Measurements from ENCODE around the gene EDN1. TPM values are rescaled to one million over a fixed set of nuclear protein-coding genes. Genes with fewer than 3 reads are reported as not detected.

The EDN1 gene
- total RNA-seq, 3 donors from 2014 or later (not counting 1 experiment from before 2014, with no cell fraction given), result 0.63 to 1.5 (median 0.71) TPM

GRCh38 chr6:12339022-12339421, 48.9 kb downstream of the EDN1 start:
- WGBS (ENCODE audit: insufficient coverage), result 100% methylated on average over 2 of the region's 3 CpGs
- no peak for ATAC-seq
- peaks cover 6 to 7% of the 10 kb centered on the region in 2 donors for H3K27me3 Mint-ChIP-seq (ENCODE audit: low read depth in 2 of 2)
- no peaks in the 10 kb centered on the region for H3K9me3 Mint-ChIP-seq
- H3K36me3 Mint-ChIP-seq, result no peaks in the 10 kb centered on the region
- intact Hi-C loops (cut with micrococcal nuclease), result no loop called here
- no peak overlapping the region for H3K4me3 ChIP-seq (ENCODE audit: low read length)
- H3K36me3 ChIP-seq (ENCODE audit: control insufficient read depth, insufficient read depth, low read length), result no peaks in the 10 kb centered on the region
- no peak for TF ChIP-seq CTCF (IDR thresholded peaks at IDR 0.05)
- H3K27ac ChIP-seq (ENCODE audit: low read length), result no peak overlapping the region
- no peak overlapping the region for H3K4me3 Mint-ChIP-seq
- no peaks in the 10 kb centered on the region for H3K27me3 ChIP-seq (ENCODE audit: control insufficient read depth, insufficient read depth, low read length)
- no peaks in the 10 kb centered on the region for H3K4me1 Mint-ChIP-seq
- no peaks in the 10 kb centered on the region for H3K9me3 ChIP-seq (ENCODE audit: control insufficient read depth, insufficient read depth, low read length)
- H3K4me1 ChIP-seq (ENCODE audit: control insufficient read depth, insufficient read depth, low read length), result no peaks in the 10 kb centered on the region
- no peak overlapping the region for H3K27ac Mint-ChIP-seq
- no peak for DNase-seq

- Histone ChIP-seq H3K9me3 (ENCODE audit: control insufficient read depth, insufficient read depth, low read length) (no peaks in the 10 kb centered on the region), H3K27me3 (ENCODE audit: control insufficient read depth, insufficient read depth, low read length) (no peaks in the 10 kb centered on the region), H3K4me3 (ENCODE audit: low read length) (no peak overlapping the region), H3K36me3 (ENCODE audit: control insufficient read depth, insufficient read depth, low read length) (no peaks in the 10 kb centered on the region), H3K4me1 (ENCODE audit: control insufficient read depth, insufficient read depth, low read length) (no peaks in the 10 kb centered on the region), H3K27ac (ENCODE audit: low read length) (no peak overlapping the region)
- Mint-ChIP-seq H3K27ac (no peak overlapping the region), H3K36me3 (no peaks in the 10 kb centered on the region), H3K4me1 (no peaks in the 10 kb centered on the region), H3K27me3 (ENCODE audit: low read depth in 2 of 2) (peaks cover 0 to 3% of the 10 kb centered on the region in 2 donors), H3K4me3 (no peak overlapping the region), H3K9me3 (no peaks in the 10 kb centered on the region)
- intact Hi-C loops (cut with micrococcal nuclease), result no loop called here
- no peak for TF ChIP-seq CTCF (IDR thresholded peaks at IDR 0.05)
- DNase-seq (no peak), ATAC-seq (no peak)
- WGBS (ENCODE audit: insufficient coverage), result 92% methylated on average over 11 of the region's 12 CpGs
Observed at GRCh38 chr6:12339808-12340487, 49.8 kb downstream of the EDN1 start.

- Mint-ChIP-seq H3K27me3 (ENCODE audit: low read depth in 2 of 2) (peaks cover 0 to 3% of the 10 kb centered on the region in 2 donors), H3K27ac (no peak overlapping the region), H3K4me3 (no peak overlapping the region), H3K36me3 (no peaks in the 10 kb centered on the region), H3K4me1 (no peaks in the 10 kb centered on the region), H3K9me3 (no peaks in the 10 kb centered on the region)
- intact Hi-C loops (cut with micrococcal nuclease), result no loop called here
- Histone ChIP-seq H3K36me3 (ENCODE audit: control insufficient read depth, insufficient read depth, low read length) (no peaks in the 10 kb centered on the region), H3K27ac (ENCODE audit: low read length) (no peak overlapping the region), H3K9me3 (ENCODE audit: control insufficient read depth, insufficient read depth, low read length) (no peaks in the 10 kb centered on the region), H3K4me3 (ENCODE audit: low read length) (no peak overlapping the region), H3K27me3 (ENCODE audit: control insufficient read depth, insufficient read depth, low read length) (no peaks in the 10 kb centered on the region), H3K4me1 (ENCODE audit: control insufficient read depth, insufficient read depth, low read length) (no peaks in the 10 kb centered on the region)
- 88% methylated on average over 5 of the region's 6 CpGs for WGBS (ENCODE audit: insufficient coverage)
- ATAC-seq (no peak), DNase-seq (no peak)
- no peak for TF ChIP-seq CTCF (IDR thresholded peaks at IDR 0.05)
Observed at GRCh38 chr6:12340488-12340818, 50.3 kb downstream of the EDN1 start.

GRCh38 chr6:12342664-12343063, 52.5 kb downstream of the EDN1 start:
- H3K9me3 ChIP-seq (ENCODE audit: control insufficient read depth, insufficient read depth, low read length), result no peaks in the 10 kb centered on the region
- Mint-ChIP-seq H3K36me3 (no peaks in the 10 kb centered on the region), H3K4me3 (no peak overlapping the region), H3K27ac (no peak overlapping the region), H3K9me3 (no peaks in the 10 kb centered on the region), H3K4me1 (no peaks in the 10 kb centered on the region), H3K27me3 (ENCODE audit: low read depth in 2 of 2) (peaks cover 0 to 3% of the 10 kb centered on the region in 2 donors)
- H3K4me1 ChIP-seq (ENCODE audit: control insufficient read depth, insufficient read depth, low read length), result no peaks in the 10 kb centered on the region
- ATAC-seq (no peak), DNase-seq (no peak)
- WGBS (ENCODE audit: insufficient coverage), result 89% methylated on average over 3 of the region's 4 CpGs
- no peak overlapping the region for H3K27ac ChIP-seq (ENCODE audit: low read length)
- no peak overlapping the region for H3K4me3 ChIP-seq (ENCODE audit: low read length)
- no peaks in the 10 kb centered on the region for H3K27me3 ChIP-seq (ENCODE audit: control insufficient read depth, insufficient read depth, low read length)
- intact Hi-C loops (cut with micrococcal nuclease), result no loop called here
- TF ChIP-seq CTCF (IDR thresholded peaks at IDR 0.05), result no peak
- no peaks in the 10 kb centered on the region for H3K36me3 ChIP-seq (ENCODE audit: control insufficient read depth, insufficient read depth, low read length)

All from natural killer cell (primary cell).